Right atrium auricular region (tissue), 2 donors: ENCODE results near the gene EFEMP2. TPM values are rescaled to one million over a fixed set of nuclear protein-coding genes. Genes with fewer than 3 reads are reported as not detected.

ENCODE experiments used
- DNase-seq: peaks from one replicate; pipeline ENCODE4 v3.0.0-alpha.2; 2019; ENCODE audit warnings: low spot score
- H3K27ac ChIP-seq, 2 donors: fragments of 200-600 bp; sonication (generic); 1 replicate in 1 of 2; 2 replicates in 1 of 2; pipeline ENCODE4 v1.5.1; 2016 to 2019
- H3K27me3 ChIP-seq, 2 donors: fragments of 200-600 bp; sonication (generic); one replicate each; pipeline versions ENCODE4 v1.5.1 to v1.6.0; 2017 to 2019
- H3K36me3 ChIP-seq: fragments of 200-600 bp; sonication (generic); one replicate; pipeline ENCODE4 v1.5.1; 2016
- H3K4me1 ChIP-seq, 2 donors: fragments of 200-600 bp; sonication (generic); one replicate each; pipeline versions ENCODE4 v1.5.1 to v1.6.0; 2017 to 2019
- H3K4me3 ChIP-seq, 2 donors: fragments of 200-600 bp; sonication (generic); 1 replicate in 1 of 2; 2 replicates in 1 of 2; pipeline ENCODE4 v1.5.1; 2017 to 2019; ENCODE audit warnings: mild to moderate bottlenecking in 1 of 2, moderate library complexity in 1 of 2
- H3K9me3 ChIP-seq, 2 donors: fragments of 200-600 bp; sonication (generic); one replicate each; pipeline ENCODE4 v1.5.1; 2019
- total RNA-seq, 2 donors: library from RNA; depleted of rRNA; stranded (reverse); fragments of >200 nt; gene quantifications; one replicate each; pipeline ENCODE4 v1.1.0, GENCODE V29; 2016
- TF ChIP-seq, protein P1 (sequence below), 2 donors: fragments of 200-600 bp; sonication (generic); IDR thresholded peaks; one replicate each; pipeline ENCODE4 v1.5.1; 2019; ENCODE audit warnings: antibody characterized with exemption in 2 of 2

The EFEMP2 gene
- total RNA-seq, 2 donors from 2014 or later, result 117 to 156 TPM

DNA sequence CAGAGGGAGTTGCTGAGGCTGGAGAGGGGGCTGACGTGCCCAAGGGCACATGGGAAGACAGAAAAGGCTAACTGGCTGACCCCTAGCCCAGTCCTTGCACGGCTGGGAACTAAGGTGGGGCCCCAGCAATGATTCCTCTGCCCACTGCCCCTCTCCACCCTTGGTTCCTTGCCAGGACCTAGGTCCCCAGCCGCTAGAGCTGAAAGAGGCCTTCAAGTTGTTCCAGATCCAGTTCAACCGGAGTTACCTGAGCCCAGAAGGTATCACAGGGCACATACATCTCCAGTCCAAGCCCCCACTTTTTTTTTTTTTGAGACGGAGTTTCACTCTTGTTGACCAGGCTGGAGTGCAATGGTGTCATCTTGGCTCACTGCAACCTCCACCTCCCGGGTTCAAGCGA is 7.4 kb upstream of the EFEMP2 start:
- Histone ChIP-seq H3K4me3 (no peak overlapping the region), H3K9me3 (no peaks in the 10 kb centered on the region), H3K27me3 (no peaks in the 10 kb centered on the region), H3K4me1 (peaks cover 0 to 9% of the 10 kb centered on the region in 2 donors), H3K36me3 (peaks cover 22% of the 10 kb centered on the region), H3K27ac (no peak overlapping the region)
- DNase-seq, result no peak
- TF ChIP-seq, protein P1, sequence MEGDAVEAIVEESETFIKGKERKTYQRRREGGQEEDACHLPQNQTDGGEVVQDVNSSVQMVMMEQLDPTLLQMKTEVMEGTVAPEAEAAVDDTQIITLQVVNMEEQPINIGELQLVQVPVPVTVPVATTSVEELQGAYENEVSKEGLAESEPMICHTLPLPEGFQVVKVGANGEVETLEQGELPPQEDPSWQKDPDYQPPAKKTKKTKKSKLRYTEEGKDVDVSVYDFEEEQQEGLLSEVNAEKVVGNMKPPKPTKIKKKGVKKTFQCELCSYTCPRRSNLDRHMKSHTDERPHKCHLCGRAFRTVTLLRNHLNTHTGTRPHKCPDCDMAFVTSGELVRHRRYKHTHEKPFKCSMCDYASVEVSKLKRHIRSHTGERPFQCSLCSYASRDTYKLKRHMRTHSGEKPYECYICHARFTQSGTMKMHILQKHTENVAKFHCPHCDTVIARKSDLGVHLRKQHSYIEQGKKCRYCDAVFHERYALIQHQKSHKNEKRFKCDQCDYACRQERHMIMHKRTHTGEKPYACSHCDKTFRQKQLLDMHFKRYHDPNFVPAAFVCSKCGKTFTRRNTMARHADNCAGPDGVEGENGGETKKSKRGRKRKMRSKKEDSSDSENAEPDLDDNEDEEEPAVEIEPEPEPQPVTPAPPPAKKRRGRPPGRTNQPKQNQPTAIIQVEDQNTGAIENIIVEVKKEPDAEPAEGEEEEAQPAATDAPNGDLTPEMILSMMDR (IDR thresholded peaks at IDR 0.05), result no peak

DNA sequence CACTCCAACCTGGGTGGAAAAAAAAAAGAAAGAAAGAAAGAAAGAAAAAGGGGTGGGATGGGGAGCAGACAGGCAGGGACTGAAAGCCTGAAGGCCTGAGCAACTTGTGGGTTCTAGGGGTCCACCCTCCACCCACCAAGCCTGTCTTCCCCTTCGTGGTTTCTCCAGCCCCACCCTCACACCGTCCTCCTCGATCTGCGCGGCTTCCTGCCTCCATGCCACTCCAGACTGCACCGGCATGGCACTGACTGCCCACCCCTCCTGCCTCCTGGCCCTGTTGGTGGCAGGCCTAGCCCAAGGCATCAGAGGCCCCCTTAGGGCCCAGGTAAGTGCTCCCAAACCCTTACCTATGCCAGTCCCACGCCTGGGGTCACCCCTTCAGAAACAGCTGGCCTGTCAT is 7.0 kb upstream of the EFEMP2 start, which contains the start of gene CTSW:
CTSW (plus strand) TSS at position 221 of the 400 bp plus-strand sequence; CDS start at position 239, 18 bp downstream.
- Histone ChIP-seq H3K27me3 (no peaks in the 10 kb centered on the region), H3K4me3 (no peak within 1 kb of the TSS), H3K36me3 (peaks cover 19% of the 10 kb centered on the region), H3K4me1 (peaks cover 0 to 5% of the 10 kb centered on the region in 2 donors), H3K9me3 (no peaks in the 10 kb centered on the region), H3K27ac (no peak within 1 kb of the TSS)
- TF ChIP-seq, protein P1 (IDR thresholded peaks at IDR 0.05), result no peak
- no peak for DNase-seq

DNA sequence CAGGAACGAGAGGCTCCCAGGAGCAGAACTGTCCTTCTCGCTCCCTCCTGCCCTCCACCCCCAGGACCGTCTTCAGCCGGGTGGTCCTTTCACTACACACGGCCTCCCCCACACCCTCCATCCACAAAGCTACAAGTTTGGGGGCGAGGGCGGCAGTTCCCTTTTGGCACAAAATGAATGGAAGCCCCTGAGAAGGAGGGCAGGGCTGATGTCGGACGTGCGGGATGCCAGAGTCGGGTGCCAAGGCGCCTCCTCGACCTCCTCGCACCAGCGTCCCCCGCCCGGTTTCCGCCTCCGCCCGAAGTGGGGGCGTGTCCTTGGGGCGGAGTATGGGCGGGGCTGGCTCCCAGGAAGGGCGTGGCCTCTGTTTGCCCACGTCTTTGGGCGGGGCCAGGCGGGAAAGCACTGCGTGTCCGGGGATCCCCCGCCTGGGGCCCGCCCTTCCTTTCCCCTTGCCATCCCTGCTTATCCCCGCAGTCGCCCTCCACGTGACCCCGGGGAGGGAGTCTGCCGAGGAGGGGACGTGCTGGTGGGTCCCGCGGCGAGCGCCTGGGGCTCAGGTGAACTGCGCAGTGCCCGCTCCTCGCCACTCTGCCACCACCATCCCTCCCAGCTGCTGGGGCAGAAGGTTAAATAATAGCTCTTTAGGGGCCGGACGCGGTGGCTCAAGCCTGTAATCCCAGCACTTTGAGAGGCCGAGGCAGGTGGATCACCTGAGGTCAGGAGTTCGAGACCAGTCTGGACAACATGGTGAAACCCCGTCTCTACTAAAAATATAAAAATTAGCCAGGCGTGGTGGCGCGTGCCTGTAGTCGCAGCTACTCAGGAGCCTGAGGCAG is 937 bp upstream of the EFEMP2 start:
- TF ChIP-seq, protein P1 (IDR thresholded peaks at IDR 0.05), result no peak
- peaks cover 0 to 35% of the 10 kb centered on the region in 2 donors for H3K4me1 ChIP-seq
- DNase-seq, result peak; percentile 95

DNA sequence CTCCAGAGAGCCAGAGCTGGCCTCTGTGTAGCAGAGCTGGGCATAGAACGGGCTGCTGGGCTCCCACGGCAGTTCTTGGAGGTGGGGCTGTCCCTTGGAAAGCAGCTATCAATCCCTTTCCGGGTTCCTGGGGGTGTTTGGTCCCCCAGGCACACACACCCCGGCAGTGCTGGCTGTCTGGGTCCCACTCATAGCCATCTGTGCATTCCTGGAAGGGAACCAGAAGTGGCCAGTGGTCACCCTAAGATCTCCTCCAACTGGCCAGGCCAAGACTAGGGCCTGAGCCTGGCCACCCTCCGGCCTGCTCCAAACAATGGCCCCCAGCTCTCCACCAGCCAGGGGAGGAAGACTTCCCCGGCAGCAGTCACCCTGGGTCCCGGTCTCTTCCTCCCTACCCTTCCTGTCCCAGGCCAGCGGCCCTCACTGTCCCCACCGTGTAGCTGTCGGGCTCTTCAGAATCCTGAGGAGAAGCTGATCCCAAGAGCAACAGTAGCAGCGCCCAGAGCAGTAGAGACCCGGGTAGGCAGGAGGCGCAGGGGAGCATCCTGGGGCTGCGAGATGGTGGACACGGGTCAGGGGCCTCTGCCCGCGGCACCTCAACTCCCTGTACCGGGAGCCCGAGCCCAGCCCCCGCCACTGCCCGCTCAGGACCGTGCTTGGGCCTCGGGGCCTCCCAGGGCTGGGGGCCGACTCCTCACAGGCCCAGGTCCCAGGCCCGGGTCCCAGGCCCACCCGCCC is 620 bp downstream of the EFEMP2 start:
- Histone ChIP-seq H3K27me3 (no peaks in the 10 kb centered on the region), H3K4me3 (peak overlapping the region; percentile 60 to 61), H3K36me3 (peaks cover 22% of the 10 kb centered on the region), H3K4me1 (peaks cover 0 to 35% of the 10 kb centered on the region in 2 donors), H3K9me3 (no peaks in the 10 kb centered on the region), H3K27ac (peak overlapping the region; percentile 89 to 97)
- TF ChIP-seq, protein P1 (IDR thresholded peaks at IDR 0.05), result no peak
- no peak for DNase-seq

More for the DNA sequence above, 937 bp upstream of the EFEMP2 start:
- H3K9me3 ChIP-seq, result no peaks in the 10 kb centered on the region
- H3K27ac ChIP-seq, result peak overlapping the region; percentile 89 to 97
- no peaks in the 10 kb centered on the region for H3K27me3 ChIP-seq
- peak overlapping the region; percentile 60 to 61 for H3K4me3 ChIP-seq
- peaks cover 7% of the 10 kb centered on the region for H3K36me3 ChIP-seq

DNA sequence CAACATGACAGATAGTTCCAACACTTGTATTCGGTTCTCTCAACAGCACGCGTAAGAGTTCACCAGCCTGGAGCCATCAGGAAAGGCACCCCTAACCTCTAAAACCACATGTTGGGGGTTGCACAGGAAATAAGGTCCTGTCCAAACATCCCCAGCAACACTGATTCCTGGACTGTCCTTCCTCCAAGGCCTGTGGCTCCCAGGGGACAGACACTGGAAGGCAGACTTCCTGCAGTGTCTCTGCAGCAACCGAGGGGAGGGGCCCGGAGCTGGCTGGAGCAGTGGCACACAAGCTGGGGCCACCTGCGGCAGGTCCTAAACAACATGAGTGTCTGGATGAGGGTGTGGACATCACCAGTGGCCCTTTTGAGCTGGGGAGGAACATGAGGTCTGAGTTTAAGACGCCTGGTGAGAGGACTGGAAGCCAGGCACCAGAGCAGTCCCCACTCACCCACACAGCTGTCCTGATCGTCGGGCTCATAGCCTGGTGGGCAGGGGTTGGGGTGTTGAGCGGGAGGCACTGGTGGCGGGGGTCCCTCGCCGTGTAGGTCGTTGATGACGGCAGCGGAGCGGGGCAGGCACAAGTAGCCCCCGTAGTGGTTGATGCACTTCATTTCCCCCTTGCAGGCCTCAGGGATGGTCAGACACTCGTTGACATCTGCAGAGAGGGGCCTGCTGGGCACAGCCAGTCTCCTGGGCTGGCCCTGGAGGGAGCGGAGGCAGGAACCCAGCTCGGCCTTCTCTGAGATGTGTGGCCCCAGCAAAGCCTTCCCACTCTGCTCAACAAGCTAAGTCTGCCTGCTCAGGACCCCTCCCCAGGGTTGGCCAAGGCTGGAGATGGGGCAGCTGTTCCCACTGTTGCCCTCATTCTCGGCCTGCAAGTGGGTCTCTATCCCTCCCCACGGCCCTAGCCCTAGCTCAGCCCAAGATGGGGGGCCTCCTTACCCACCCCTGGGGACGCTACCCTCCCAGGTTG is 1.6 kb downstream of the EFEMP2 start:
- TF ChIP-seq, protein P1 (IDR thresholded peaks at IDR 0.05), result no peak
- H3K27ac ChIP-seq, result peak overlapping the region; percentile 89 to 97
- H3K36me3 ChIP-seq, result peaks cover 32% of the 10 kb centered on the region
- no peaks in the 10 kb centered on the region for H3K27me3 ChIP-seq
- no peak for DNase-seq
- peaks cover 0 to 35% of the 10 kb centered on the region in 2 donors for H3K4me1 ChIP-seq
- H3K9me3 ChIP-seq, result no peaks in the 10 kb centered on the region
- peak overlapping the region in 1 of 2 donors; percentile 60 for H3K4me3 ChIP-seq
